OCI-LY3 (cell line): ENCODE data around the gene TMEM114.

ENCODE experiments used
- CTCF ChIP-seq: fragments of 200-600, 300-600 bp; sonication (generic); IDR thresholded peaks from 2 replicates; pipeline ENCODE4 v1.5.1; 2014; ENCODE audit warnings: antibody characterized with exemption, low read length, low read depth
- EZH2phosphoT487 ChIP-seq: fragments of 200-600 bp; shearing (Covaris generic); IDR thresholded peaks from 2 replicates; pipeline ENCODE4 v1.6.1; 2018; ENCODE audit warnings: antibody characterized with exemption, mixed run types, low read depth

DNA sequence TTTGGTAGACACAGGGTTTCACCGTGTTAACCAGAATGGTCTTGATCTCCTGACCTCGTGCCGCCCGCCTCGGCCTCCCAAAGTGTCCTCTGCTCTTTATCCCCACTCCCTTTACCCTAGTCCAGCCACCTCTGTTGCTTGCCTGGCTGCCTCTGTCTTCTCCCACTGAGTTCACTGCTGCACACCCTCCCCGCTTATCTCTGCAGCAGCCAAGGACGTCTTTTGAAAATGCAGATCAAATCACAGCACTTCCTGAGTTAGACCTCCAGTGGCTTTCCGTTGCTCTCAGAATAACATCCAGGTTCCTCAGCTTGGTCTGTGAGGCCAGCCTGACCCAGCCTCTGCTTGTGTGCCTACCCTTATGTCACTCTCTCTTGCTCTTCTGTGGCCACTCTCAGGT, 36.6 kb upstream of the TMEM114 start:
- TF ChIP-seq CTCF (no peak), EZH2phosphoT487 (no peak)
